HG02642 (cell line): Measurements from ENCODE around the gene RAP1GAP2.
"Not testable (repeated sequence)": the region's sequence is repeated elsewhere in the genome, so short reads cannot be mapped to it uniquely, and the experiment has no call there.

Source experiments
- ATAC-seq: cut with Tn5 transposase; IDR thresholded peaks from one replicate; pipeline ENCODE4 v1.9.1; 2021; ENCODE audit warnings: mild to moderate bottlenecking; ENCODE audit not compliant: unreplicated experiment, poor library complexity

RAP1GAP2 gene

GRCh38 chr17:2809337-2809736 is 13.1 kb downstream of the RAP1GAP2 start:
- no peak for ATAC-seq

DNA sequence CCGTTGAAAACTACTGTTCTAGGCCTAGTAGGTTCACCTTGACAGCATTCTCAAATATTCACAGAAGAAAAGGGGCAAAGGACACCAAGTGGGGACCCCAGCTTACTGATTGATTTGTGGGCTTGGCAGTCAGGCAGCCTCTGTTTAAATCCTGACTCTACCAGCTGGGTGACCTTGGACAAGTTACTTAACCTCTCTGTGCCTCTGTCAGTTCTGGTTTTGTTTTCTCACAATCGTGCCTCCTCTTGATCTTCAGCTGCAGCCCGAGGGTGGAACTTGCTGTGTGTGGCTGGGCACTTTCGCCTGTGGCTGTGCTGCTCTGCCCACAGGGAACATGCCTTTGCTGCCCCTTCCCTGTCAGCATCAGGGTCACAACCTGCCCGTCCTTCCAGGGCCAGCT is 17.8 kb downstream of the RAP1GAP2 start:
- no peak for ATAC-seq

- no peak for ATAC-seq
Observed at GRCh38 chr17:2814481-2815341, 18.5 kb downstream of the RAP1GAP2 start.

DNA sequence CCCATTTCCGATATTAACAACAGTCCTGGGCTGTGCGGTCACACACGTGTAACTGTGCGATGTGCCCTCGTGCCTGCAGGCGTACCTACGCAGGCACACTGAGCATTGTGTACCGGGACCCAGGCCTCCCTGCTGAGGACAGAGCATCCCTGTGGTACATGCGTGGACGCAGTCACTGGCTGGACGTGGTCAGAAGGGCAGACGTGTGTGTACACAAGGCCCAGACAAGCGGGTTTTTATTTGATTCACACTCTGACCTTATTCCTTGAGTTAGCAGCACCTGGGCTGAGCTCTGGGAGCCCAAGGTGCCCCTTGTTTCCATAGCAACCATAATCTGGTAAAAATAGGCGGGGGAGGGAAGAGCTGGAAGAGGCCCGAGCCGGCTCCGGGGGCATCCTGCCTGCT is 19.5 kb downstream of the RAP1GAP2 start:
- no peak for ATAC-seq

GRCh38 chr17:2816688-2817087 is 20.4 kb downstream of the RAP1GAP2 start:
- ATAC-seq, result no peak

DNA sequence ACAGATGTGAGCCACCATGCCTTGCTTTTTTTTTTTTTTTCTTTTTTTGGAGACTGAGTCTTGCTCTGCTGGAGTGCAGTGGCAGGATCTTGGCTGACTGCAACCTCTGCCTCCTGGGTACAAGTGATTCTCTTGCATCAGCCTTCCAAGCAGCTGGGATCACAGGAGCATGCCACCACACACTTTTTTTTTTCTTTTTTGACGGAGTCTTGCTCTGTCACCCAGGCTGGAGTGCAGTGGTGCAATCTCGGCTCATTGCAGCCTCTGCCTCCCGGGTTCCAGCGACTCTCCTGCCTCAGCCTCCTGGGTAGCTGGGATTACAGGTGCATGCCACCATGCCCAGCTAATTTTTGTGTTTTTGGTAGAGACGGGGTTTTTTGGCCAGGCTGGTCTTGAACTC is 23.1 kb downstream of the RAP1GAP2 start:
- not testable (repeated sequence) for ATAC-seq

- ATAC-seq, result no peak
Observed at GRCh38 chr17:2819921-2820501, 23.8 kb downstream of the RAP1GAP2 start.

GRCh38 chr17:2821868-2822267 is 25.6 kb downstream of the RAP1GAP2 start:
- no peak for ATAC-seq

GRCh38 chr17:2822358-2822757 is 26.1 kb downstream of the RAP1GAP2 start:
- no peak for ATAC-seq

- ATAC-seq, result no peak
Observed at GRCh38 chr17:2825253-2825970, 29.2 kb downstream of the RAP1GAP2 start.

GRCh38 chr17:2828397-2829038 is 32.3 kb downstream of the RAP1GAP2 start:
- peak; percentile 50 for ATAC-seq

- no peak for ATAC-seq
Observed at GRCh38 chr17:2830678-2831077, 34.4 kb downstream of the RAP1GAP2 start.

- ATAC-seq, result no peak
Observed at GRCh38 chr17:2835780-2836179, 39.5 kb downstream of the RAP1GAP2 start.

DNA sequence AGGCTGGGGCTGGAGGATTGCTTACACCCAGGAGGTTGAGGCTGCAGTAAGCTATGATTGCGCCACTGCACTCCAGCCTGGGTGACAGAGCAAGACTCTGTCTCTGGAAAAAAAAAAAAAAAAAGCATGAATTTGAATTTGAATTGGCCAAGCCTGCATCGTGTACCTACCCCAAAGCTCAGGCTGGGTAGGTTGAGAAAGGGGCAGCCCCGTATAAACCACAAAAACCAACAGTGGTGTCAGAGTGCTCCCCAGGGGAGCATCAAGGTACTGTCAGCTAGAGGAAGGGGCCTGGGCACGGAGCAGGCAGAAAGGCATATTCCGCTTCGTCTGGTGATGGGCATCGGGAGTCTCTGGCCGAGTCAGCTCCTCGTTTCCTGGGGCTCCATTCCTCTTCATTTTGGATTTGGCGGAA is 40.9 kb downstream of the RAP1GAP2 start:
- peak; percentile 64 for ATAC-seq

GRCh38 chr17:2841606-2842005 is 45.4 kb downstream of the RAP1GAP2 start:
- ATAC-seq, result no peak

DNA sequence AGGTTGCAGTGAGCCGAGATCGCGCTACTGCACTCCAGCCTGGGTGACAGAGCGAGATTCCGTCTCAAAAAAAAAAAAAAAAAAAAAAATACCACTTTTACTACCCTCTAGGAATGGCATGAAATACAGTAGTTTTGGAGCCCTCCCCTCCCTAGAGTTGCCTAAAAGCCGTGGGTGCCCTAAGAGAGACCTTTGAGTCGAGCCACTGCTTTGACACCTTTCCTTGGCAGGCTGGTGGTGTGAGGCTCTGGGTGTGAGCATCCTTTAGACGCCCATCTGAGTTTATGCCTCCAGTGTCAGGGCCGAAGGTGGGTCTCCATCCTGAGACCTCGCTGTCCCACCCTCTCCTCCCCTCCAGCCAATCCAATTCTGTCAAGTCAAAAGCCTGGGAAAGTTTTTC is 46.2 kb downstream of the RAP1GAP2 start:
- no peak for ATAC-seq

GRCh38 chr17:2844416-2844815 is 48.2 kb downstream of the RAP1GAP2 start:
- no peak for ATAC-seq

DNA sequence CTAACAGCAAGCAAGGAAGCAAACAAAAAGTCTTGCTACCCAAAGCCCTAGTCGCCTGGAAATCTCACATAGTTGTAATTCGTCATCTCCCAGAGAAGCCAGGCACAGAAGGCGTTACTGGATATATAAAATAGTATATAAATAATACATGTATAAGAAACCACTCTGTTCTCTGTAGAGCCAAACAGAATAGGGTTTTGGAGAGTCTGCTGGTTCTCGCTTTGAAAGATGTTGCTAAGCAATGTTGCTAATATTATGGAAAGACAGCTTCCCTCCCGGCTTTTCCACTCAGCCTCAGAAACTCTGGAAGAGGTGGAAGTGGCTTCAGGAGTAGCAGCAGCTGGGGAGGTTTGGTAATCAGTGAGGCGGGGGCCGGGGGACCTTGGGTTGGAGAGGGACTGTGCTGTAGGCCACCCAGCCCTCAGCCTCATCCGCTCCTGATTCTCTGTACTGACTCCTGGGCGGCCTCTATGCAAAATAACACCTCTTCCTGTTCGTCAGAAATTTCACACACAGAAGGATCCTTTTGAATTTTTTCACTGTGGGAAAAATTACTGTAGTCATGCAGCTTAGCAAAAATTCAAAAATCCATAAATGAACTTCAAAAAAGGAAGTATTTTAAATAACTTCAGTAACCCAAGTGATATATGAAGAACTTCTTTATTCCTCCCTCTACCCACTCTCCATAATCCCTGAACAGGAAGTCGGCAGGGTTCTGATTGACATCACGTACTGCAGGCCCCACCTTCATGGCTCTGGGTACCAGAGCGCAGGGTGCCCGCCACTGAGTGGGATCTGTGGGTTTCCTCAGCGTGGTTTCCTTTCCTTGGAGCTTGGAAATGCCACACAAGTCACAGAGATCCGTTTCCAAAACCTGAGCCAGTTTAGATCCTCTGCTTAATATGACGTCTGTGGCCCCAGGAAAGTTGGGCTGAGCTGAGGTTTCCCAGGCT is 51.4 kb downstream of the RAP1GAP2 start:
- ATAC-seq, result no peak

DNA sequence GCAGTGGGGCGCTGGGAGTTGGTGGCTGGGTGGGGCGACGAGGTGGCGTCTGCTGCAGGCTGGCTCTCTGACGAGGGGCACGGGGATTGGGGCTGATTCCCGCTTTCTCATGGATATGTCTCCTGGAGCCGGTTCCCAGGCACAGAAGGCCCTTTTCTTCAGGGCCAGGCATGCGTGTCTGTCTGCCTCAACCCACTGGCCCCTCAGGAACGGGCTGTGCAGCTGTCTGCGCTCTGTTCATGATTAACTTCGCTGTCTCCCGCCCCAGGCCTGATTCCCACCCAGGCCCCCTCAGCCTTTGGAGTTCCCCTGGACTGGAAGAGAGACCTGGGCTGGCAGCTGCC is 53.1 kb downstream of the RAP1GAP2 start:
- no peak for ATAC-seq

DNA sequence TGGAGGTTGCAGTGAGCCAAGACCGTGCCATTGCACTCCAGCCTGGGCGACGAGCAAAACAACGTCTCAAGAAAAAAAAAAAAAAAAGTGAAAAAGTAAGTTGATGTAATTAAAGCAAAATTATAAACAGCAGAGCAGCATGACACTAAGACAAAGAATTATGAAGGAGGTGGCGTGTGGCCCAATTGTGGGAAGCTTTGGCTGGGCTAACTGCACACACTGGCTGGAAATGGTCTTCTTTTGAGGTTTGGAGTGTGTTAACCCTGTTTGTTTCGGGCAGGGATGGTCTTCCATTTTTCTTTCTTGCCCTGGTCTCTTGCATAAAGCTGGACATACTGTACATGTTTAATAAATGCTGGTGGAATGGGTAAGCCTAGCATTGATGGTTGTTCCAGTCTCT is 54.8 kb downstream of the RAP1GAP2 start:
- no peak for ATAC-seq
